Measurements from ENCODE around the gene KDF1. TPM values are rescaled to one million over a fixed set of nuclear protein-coding genes. Genes with fewer than 3 reads are reported as not detected.

KDF1 gene
- total and polyA plus RNA-seq, 2 of the 13 experiments (the other 11 are each of a cell fraction or from before 2014, with no cell fraction given) = 1.9 to 4.9 TPM

DNA sequence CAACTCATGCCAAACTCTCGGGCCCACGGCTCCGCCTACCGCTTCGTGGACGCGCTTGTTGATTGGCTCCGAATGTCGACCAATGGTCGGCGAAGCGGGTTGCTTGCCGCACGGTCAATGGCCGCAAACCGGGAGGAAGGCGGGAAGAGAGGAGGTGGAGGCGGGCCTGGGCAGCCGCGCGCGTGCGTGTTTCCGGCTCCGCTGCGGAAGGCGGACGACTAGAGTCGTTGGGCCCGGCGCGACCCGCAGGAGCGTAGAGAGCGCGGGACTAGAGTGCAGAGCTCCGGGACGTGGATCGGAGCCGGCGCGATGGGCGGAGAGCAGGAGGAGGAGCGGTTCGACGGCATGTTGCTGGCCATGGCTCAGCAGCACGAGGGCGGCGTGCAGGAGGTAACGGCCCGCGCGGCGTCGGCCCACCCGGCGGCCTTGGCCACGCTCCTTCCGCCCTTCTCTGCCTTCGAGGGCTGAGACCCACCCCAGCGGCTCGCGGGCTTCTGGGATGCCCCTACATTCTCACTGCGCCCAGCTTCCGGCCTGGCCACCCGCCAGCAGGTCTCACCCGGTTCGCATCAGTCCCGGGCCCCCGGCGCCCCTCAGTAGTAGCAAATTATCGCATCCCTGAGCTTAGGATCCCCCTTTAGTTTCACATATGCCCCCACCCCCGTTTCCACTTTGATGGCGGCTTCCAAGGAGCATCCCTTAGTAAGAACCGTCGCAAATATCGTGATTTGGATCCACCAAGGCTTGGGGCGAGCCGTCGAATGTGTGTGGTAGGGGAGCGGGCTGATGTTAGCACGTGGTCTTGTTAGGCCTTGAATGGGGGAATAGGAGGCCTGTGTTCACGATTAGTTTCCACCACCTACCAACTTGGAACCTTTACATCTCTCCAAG lies 38.5 kb downstream of the KDF1 start, which contains the start of gene NUDC (continued):
- TF ChIP-seq ZNF354B (CRISPR knock-in tag; IDR thresholded peaks at IDR 0.05) (0 out of 2 replicates have a peak, but pooled peaks have one; percentile 78), CENPT (CRISPR knock-in tag; IDR thresholded peaks at IDR 0.05; ENCODE audit: low read depth) (no peak), LCORL (IDR thresholded peaks at IDR 0.05) (no peak), LCORL (CRISPR knock-in tag; IDR thresholded peaks at IDR 0.05) (0 out of 2 replicates have a peak, but pooled peaks have one; percentile 16), STAT5B (CRISPR knock-in tag; IDR thresholded peaks at IDR 0.05) (no peak), CEBPG (CRISPR knock-in tag; IDR thresholded peaks at IDR 0.05) (no peak), ZNF101 (CRISPR knock-in tag; IDR thresholded peaks at IDR 0.05; ENCODE audit: borderline replicate concordance, low read depth) (no peak), CAMTA2 (CRISPR knock-in tag; IDR thresholded peaks at IDR 0.05; ENCODE audit: borderline replicate concordance) (peak; percentile 85; the same call in 1 of the 2 replicates), XBP1 (CRISPR knock-in tag; IDR thresholded peaks at IDR 0.05) (no peak), HNF4G (IDR thresholded peaks at IDR 0.05; ENCODE audit: borderline replicate concordance, low read depth, low read length) (no peak), HNF4G (CRISPR knock-in tag; IDR thresholded peaks at IDR 0.05; ENCODE audit: borderline replicate concordance, low read depth) (no peak)
- TF ChIP-seq, protein P1, sequence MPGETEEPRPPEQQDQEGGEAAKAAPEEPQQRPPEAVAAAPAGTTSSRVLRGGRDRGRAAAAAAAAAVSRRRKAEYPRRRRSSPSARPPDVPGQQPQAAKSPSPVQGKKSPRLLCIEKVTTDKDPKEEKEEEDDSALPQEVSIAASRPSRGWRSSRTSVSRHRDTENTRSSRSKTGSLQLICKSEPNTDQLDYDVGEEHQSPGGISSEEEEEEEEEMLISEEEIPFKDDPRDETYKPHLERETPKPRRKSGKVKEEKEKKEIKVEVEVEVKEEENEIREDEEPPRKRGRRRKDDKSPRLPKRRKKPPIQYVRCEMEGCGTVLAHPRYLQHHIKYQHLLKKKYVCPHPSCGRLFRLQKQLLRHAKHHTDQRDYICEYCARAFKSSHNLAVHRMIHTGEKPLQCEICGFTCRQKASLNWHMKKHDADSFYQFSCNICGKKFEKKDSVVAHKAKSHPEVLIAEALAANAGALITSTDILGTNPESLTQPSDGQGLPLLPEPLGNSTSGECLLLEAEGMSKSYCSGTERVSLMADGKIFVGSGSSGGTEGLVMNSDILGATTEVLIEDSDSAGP (CRISPR knock-in tag; IDR thresholded peaks at IDR 0.05; ENCODE audit: borderline replicate concordance) = peak; percentile 88; the same call in 1 of the 2 replicates
- TF ChIP-seq, protein P2, sequence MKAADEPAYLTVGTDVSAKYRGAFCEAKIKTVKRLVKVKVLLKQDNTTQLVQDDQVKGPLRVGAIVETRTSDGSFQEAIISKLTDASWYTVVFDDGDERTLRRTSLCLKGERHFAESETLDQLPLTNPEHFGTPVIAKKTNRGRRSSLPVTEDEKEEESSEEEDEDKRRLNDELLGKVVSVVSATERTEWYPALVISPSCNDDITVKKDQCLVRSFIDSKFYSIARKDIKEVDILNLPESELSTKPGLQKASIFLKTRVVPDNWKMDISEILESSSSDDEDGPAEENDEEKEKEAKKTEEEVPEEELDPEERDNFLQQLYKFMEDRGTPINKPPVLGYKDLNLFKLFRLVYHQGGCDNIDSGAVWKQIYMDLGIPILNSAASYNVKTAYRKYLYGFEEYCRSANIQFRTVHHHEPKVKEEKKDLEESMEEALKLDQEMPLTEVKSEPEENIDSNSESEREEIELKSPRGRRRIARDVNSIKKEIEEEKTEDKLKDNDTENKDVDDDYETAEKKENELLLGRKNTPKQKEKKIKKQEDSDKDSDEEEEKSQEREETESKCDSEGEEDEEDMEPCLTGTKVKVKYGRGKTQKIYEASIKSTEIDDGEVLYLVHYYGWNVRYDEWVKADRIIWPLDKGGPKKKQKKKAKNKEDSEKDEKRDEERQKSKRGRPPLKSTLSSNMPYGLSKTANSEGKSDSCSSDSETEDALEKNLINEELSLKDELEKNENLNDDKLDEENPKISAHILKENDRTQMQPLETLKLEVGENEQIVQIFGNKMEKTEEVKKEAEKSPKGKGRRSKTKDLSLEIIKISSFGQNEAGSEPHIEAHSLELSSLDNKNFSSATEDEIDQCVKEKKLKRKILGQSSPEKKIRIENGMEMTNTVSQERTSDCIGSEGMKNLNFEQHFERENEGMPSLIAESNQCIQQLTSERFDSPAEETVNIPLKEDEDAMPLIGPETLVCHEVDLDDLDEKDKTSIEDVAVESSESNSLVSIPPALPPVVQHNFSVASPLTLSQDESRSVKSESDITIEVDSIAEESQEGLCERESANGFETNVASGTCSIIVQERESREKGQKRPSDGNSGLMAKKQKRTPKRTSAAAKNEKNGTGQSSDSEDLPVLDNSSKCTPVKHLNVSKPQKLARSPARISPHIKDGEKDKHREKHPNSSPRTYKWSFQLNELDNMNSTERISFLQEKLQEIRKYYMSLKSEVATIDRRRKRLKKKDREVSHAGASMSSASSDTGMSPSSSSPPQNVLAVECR (CRISPR knock-in tag; IDR thresholded peaks at IDR 0.05; ENCODE audit: borderline replicate concordance) = peak; percentile 95
- TF ChIP-seq, protein P3, sequence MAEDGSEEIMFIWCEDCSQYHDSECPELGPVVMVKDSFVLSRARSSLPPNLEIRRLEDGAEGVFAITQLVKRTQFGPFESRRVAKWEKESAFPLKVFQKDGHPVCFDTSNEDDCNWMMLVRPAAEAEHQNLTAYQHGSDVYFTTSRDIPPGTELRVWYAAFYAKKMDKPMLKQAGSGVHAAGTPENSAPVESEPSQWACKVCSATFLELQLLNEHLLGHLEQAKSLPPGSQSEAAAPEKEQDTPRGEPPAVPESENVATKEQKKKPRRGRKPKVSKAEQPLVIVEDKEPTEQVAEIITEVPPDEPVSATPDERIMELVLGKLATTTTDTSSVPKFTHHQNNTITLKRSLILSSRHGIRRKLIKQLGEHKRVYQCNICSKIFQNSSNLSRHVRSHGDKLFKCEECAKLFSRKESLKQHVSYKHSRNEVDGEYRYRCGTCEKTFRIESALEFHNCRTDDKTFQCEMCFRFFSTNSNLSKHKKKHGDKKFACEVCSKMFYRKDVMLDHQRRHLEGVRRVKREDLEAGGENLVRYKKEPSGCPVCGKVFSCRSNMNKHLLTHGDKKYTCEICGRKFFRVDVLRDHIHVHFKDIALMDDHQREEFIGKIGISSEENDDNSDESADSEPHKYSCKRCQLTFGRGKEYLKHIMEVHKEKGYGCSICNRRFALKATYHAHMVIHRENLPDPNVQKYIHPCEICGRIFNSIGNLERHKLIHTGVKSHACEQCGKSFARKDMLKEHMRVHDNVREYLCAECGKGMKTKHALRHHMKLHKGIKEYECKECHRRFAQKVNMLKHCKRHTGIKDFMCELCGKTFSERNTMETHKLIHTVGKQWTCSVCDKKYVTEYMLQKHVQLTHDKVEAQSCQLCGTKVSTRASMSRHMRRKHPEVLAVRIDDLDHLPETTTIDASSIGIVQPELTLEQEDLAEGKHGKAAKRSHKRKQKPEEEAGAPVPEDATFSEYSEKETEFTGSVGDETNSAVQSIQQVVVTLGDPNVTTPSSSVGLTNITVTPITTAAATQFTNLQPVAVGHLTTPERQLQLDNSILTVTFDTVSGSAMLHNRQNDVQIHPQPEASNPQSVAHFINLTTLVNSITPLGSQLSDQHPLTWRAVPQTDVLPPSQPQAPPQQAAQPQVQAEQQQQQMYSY (CRISPR knock-in tag; IDR thresholded peaks at IDR 0.05) = no peak
- TF ChIP-seq, protein P4, sequence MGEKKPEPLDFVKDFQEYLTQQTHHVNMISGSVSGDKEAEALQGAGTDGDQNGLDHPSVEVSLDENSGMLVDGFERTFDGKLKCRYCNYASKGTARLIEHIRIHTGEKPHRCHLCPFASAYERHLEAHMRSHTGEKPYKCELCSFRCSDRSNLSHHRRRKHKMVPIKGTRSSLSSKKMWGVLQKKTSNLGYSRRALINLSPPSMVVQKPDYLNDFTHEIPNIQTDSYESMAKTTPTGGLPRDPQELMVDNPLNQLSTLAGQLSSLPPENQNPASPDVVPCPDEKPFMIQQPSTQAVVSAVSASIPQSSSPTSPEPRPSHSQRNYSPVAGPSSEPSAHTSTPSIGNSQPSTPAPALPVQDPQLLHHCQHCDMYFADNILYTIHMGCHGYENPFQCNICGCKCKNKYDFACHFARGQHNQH (CRISPR knock-in tag; IDR thresholded peaks at IDR 0.05) = peak; percentile 67; the same call in 1 of the 2 replicates
